OCI-M1 (cell line): ENCODE results near the gene MYO1A.

ENCODE experiments used
- DNase-seq: peaks from one replicate; lab custom pipeline; 2025; lab: John Stamatoyannopoulos, UW

Gene MYO1A

GRCh38 chr12:57012600-57013465, 37.1 kb downstream of the MYO1A start:
- DNase-seq = no peak

DNA sequence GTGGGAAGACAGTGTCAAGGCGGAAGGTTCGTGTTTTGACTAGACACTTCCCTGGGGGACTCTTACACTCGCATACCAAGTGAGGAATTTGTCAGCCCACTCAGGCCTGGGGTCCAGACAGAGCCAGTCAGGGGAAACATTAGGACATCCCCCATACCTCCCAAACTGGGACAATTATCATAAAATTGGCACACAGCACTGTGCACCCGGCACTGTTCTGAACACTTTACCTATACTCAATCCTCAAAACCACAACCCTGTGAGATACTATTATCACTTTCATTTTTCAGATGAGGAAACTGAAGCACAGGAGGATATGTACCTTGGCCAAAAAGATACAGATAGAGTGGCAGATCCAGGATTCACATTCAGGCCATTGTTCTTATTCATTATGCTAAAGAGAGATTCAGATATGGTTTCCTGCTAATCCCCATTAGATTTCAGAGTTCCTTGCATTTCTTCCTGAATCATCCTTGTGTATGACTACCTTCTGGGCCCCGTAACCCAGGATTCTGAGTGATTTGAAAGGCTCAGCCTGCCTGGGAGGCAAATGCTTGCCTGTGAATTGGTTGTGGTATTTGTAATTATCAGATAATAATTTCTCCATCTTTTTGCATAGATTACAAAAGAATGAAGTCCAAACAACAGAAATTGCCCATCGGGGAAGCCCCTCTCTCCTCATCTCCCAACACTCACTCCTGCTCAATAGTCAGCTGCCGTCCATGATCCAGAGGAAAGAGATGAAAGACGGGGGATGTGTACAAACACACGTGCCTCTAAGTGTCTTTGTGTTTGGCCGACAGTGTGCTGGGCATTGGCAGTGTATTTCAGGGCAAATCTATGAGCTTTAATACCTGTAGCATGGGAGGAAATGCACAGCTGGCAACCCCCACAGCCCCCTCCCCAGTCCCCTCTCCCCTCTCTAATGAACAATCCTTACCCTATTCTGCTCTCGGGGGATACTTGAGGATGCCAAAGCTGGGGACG, 38.2 kb downstream of the MYO1A start:
- peak; percentile 21 for DNase-seq

GRCh38 chr12:57010627-57011247, 39.2 kb downstream of the MYO1A start:
- no peak for DNase-seq

GRCh38 chr12:57009949-57010626, 39.8 kb downstream of the MYO1A start:
- DNase-seq = no peak

DNA sequence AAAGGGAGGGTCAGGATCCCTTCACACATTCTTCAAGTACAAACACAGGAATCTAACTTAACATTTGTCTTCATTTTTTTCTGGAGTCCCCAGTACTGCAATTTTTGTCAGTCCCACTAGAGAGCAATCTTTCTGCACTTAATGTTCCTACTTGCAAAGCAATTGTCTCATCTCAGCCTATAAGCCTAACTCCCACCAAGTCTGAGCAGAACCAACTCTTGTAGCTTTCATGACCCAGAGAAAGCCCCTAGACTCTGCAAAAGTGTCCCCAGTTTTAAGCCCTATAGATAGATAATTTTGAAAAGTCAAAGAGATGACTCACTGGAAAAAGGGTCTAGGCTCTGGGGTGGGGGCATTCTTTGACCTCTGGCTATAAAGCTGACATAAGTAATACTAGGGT, 41.8 kb downstream of the MYO1A start:
- peak; percentile 90 for DNase-seq

GRCh38 chr12:57006809-57007475, 43.0 kb downstream of the MYO1A start:
- no peak for DNase-seq

DNA sequence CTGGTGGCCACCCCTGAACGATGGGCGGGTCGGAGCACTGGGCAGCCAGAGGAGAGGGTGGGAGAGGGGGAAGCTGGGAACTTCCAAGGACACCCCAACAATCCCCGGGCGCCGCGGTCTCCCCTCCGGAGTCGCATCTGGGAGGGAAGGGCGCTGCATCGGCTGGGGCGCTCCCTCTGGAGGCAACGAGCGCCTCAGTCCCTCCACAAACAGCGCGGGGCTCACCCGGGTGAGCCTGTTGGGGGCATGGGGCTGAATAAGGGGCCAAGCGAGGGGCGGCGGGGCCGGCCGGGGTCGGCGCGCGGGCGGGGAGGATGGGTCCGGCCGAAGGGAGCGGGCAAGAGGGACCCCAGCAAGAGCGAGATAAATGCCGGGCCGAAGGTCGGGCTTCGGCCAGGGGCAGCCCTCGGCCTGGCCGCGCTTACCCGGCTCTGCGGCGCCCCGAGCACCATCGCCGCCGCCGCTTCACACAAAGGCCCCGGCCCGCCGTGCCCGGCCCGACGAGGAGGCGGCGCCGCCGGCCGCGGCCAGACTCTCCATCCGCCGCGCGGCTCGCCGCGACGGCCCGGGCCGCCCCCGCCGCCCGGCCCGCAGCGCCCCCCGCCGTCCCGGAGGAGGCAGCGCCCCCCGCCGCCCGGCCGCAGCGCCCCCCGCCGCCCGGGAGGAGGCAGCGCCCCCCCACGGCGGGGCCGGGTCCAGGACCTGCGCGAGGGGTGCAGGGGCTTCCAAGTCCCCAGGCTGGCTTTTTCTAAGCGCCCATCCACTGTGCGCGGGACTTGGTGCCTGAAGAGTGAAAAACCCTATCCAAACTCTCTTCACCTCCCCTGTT, 43.7 kb downstream of the MYO1A start, which contains the start of gene ZBTB39:
Gene ZBTB39 (minus strand): TSS at position 567 of the 829 bp plus-strand sequence. CDS start 1,629 bp downstream, outside the sequence.
- peak; percentile 72 for DNase-seq

GRCh38 chr12:57004651-57005050, 45.3 kb downstream of the MYO1A start:
- DNase-seq = no peak

- no peak for DNase-seq
These were observed 46.5 kb downstream of the MYO1A start for GRCh38 chr12:57003395-57003794.

GRCh38 chr12:57001448-57001906, 48.5 kb downstream of the MYO1A start:
- DNase-seq = peak; percentile 82

DNA sequence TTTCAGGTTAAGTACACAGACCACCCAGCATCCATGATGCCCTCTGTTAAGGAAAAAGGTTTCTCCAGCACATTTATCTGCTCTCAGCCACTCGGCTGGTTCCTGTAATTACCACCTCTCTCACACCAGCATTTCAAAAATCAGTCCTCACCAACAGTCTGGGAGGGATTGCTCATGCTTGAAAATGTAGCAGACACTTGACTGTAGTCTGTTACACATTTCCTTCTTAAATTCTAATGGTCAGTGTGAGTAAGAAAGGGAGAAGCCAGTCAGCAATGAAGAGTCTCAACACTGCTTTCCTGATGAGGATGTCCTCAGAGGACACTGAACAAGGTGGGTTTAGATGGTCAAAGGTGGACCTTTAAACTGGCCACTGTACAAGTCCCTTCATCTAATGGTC, 49.5 kb downstream of the MYO1A start:
- no peak for DNase-seq

DNA sequence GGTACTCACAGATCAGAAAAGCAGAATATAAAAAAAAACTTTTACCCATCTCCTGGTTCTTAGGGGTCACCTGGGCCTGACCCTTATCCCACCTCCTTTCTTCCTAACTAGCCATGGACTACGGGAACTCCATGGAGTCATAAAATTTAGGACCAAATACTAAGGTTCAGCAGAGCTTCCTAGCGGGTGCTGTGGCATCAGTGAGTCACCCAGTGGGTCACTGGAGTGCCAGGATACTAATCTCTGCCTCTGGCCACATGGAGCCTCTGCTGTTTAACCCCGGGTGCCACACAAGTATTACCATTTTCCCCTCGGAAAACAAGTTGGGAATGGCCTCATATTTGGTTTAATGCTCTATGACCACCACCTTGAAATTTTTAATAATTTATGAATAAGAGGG, 50.5 kb downstream of the MYO1A start:
- DNase-seq = no peak

DNA sequence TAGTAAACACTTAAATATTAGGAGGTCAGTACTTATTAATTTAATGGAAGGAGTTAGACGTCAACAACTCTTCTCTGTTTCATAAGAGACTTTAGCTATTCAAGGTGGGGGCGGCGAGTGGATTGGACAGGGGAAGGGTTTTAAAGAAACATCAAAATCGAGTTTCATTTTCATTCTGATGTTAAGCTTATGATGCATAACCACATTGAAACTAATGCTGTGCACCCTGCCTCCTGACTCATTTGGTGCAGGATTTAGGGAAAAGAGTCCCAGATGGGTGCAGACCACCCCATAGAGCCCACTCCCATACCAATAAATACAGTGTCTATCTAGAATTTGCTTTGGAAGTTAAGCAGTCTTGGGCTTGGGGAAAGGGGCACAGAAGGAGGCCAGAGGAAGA, 50.9 kb downstream of the MYO1A start:
- no peak for DNase-seq

DNA sequence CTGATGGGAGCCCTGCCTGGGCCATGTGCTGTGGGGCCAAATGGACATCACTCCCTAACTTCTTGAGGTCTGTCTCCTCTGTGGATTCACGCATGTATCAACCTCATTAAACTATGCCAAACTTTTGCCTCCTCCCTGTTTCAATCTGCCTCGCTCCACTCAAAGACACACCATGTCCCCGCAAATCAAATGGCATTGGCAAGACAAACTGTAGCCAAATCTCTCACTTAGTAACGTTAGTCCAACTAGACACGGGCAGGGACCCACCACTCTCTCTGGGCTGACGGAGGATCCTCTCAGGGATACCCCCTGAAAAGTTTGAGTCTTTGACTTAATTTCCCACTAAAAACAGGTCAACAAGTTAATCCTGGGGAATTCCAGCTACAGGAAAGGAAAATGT, 51.6 kb downstream of the MYO1A start:
- DNase-seq = no peak

- no peak for DNase-seq
These were observed 53.0 kb downstream of the MYO1A start for GRCh38 chr12:56996793-56997545.

- no peak for DNase-seq
These were observed 53.9 kb downstream of the MYO1A start for GRCh38 chr12:56995930-56996496.

DNA sequence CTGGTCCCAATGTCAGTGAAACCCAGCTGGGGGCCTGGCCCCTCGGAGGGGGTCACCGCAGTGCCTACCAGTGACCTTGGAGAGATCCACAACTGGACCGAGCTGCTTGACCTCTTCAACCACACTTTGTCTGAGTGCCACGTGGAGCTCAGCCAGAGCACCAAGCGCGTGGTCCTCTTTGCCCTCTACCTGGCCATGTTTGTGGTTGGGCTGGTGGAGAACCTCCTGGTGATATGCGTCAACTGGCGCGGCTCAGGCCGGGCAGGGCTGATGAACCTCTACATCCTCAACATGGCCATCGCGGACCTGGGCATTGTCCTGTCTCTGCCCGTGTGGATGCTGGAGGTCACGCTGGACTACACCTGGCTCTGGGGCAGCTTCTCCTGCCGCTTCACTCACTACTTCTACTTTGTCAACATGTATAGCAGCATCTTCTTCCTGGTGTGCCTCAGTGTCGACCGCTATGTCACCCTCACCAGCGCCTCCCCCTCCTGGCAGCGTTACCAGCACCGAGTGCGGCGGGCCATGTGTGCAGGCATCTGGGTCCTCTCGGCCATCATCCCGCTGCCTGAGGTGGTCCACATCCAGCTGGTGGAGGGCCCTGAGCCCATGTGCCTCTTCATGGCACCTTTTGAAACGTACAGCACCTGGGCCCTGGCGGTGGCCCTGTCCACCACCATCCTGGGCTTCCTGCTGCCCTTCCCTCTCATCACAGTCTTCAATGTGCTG, 54.6 kb downstream of the MYO1A start:
- no peak for DNase-seq

DNA sequence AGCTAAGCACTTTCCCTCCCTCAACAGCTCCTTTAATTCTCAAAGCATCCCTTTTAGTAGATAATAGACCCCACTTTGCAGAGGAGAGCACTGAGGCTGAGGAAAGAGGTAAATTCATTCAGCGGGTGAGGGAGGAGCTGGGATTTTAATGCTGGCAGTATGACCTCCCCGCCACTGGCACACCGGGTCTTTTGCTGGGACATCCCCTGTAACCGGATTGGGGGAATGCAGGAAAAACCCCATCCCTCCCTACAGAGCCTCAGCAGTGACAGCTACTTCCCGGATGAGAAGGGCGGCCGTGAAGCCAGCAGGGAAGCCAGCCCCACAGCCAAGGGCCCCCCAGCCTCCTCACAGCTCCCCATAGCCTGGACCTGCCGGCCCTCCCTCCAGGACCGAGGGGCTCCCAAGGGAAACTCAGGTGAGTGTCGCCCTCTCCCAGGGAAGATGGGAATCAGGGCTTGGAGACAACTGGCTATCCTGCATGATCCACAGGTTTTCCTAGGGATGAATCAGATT, 55.6 kb downstream of the MYO1A start:
- DNase-seq = no peak
